ENCODE data around the gene SCRT2. TPM values are rescaled to one million over a fixed set of nuclear protein-coding genes. Genes with fewer than 3 reads are reported as not detected.

Gene SCRT2
- total RNA-seq, 1 experiment from 2014 or later = 0.20 TPM

- TF ChIP-seq TEAD1 (CRISPR knock-in tag; IDR thresholded peaks at IDR 0.05) (peak; percentile 90), GABPB1 (CRISPR knock-in tag; IDR thresholded peaks at IDR 0.05) (peak; percentile 73; the same call in 1 of the 2 replicates), PREB (CRISPR knock-in tag; IDR thresholded peaks at IDR 0.05; ENCODE audit: borderline replicate concordance) (0 out of 2 replicates have a peak, but pooled peaks have one; percentile 43), MLX (CRISPR knock-in tag; IDR thresholded peaks at IDR 0.05) (peak; percentile 29; the same call in 1 of the 2 replicates), AFF4 (CRISPR knock-in tag; IDR thresholded peaks at IDR 0.05; ENCODE audit: borderline replicate concordance) (no peak), IRF2 (CRISPR knock-in tag; IDR thresholded peaks at IDR 0.05; ENCODE audit: borderline replicate concordance, low read depth) (peak; percentile 48; the same call in 1 of the 2 replicates), CBFB (CRISPR knock-in tag; IDR thresholded peaks at IDR 0.05; ENCODE audit: low read depth) (0 out of 2 replicates have a peak, but pooled peaks have one; percentile 61), NFYB (CRISPR knock-in tag; conservative IDR thresholded peaks at IDR 0.05; ENCODE audit: low read depth) (no peak; the same call in 1 of the 2 replicates), HMGA2 (CRISPR knock-in tag; IDR thresholded peaks at IDR 0.05) (no peak), ZNF138 (CRISPR knock-in tag; conservative IDR thresholded peaks at IDR 0.05) (no peak), ATF1 (CRISPR knock-in tag; IDR thresholded peaks at IDR 0.05) (0 out of 2 replicates have a peak, but pooled peaks have one; percentile 30), USF1 (CRISPR knock-in tag; IDR thresholded peaks at IDR 0.05) (peak; percentile 28; the same call in 1 of the 2 replicates), SP1 (CRISPR knock-in tag; conservative IDR thresholded peaks at IDR 0.05) (peak; percentile 69; the same call in 1 of the 2 replicates), NR3C1 (CRISPR knock-in tag; conservative IDR thresholded peaks at IDR 0.05; ENCODE audit: low read depth) (peak; percentile 91; the same call in 1 of the 2 replicates), FOXP1 (CRISPR knock-in tag; IDR thresholded peaks at IDR 0.05; ENCODE audit: borderline replicate concordance) (peak; percentile 97), SMAD4 (CRISPR knock-in tag; IDR thresholded peaks at IDR 0.05) (0 out of 2 replicates have a peak, but pooled peaks have one; percentile 9), ETV6 (CRISPR knock-in tag; IDR thresholded peaks at IDR 0.05) (peak; percentile 91), NFE2L1 (CRISPR knock-in tag; IDR thresholded peaks at IDR 0.05) (peak; percentile 69; the same call in 1 of the 2 replicates), CREB1 (CRISPR knock-in tag; IDR thresholded peaks at IDR 0.05) (no peak), ZNF396 (CRISPR knock-in tag; IDR thresholded peaks at IDR 0.05; ENCODE audit: borderline replicate concordance) (no peak), ZNF671 (CRISPR knock-in tag; IDR thresholded peaks at IDR 0.05) (no peak)
- TF ChIP-seq, protein P1, sequence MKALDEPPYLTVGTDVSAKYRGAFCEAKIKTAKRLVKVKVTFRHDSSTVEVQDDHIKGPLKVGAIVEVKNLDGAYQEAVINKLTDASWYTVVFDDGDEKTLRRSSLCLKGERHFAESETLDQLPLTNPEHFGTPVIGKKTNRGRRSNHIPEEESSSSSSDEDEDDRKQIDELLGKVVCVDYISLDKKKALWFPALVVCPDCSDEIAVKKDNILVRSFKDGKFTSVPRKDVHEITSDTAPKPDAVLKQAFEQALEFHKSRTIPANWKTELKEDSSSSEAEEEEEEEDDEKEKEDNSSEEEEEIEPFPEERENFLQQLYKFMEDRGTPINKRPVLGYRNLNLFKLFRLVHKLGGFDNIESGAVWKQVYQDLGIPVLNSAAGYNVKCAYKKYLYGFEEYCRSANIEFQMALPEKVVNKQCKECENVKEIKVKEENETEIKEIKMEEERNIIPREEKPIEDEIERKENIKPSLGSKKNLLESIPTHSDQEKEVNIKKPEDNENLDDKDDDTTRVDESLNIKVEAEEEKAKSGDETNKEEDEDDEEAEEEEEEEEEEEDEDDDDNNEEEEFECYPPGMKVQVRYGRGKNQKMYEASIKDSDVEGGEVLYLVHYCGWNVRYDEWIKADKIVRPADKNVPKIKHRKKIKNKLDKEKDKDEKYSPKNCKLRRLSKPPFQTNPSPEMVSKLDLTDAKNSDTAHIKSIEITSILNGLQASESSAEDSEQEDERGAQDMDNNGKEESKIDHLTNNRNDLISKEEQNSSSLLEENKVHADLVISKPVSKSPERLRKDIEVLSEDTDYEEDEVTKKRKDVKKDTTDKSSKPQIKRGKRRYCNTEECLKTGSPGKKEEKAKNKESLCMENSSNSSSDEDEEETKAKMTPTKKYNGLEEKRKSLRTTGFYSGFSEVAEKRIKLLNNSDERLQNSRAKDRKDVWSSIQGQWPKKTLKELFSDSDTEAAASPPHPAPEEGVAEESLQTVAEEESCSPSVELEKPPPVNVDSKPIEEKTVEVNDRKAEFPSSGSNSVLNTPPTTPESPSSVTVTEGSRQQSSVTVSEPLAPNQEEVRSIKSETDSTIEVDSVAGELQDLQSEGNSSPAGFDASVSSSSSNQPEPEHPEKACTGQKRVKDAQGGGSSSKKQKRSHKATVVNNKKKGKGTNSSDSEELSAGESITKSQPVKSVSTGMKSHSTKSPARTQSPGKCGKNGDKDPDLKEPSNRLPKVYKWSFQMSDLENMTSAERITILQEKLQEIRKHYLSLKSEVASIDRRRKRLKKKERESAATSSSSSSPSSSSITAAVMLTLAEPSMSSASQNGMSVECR (CRISPR knock-in tag; IDR thresholded peaks at IDR 0.05; ENCODE audit: borderline replicate concordance) = peak; percentile 91
- TF ChIP-seq, protein P2, sequence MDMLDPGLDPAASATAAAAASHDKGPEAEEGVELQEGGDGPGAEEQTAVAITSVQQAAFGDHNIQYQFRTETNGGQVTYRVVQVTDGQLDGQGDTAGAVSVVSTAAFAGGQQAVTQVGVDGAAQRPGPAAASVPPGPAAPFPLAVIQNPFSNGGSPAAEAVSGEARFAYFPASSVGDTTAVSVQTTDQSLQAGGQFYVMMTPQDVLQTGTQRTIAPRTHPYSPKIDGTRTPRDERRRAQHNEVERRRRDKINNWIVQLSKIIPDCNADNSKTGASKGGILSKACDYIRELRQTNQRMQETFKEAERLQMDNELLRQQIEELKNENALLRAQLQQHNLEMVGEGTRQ (CRISPR knock-in tag; IDR thresholded peaks at IDR 0.05) = peak; percentile 57
- TF ChIP-seq, protein P3, sequence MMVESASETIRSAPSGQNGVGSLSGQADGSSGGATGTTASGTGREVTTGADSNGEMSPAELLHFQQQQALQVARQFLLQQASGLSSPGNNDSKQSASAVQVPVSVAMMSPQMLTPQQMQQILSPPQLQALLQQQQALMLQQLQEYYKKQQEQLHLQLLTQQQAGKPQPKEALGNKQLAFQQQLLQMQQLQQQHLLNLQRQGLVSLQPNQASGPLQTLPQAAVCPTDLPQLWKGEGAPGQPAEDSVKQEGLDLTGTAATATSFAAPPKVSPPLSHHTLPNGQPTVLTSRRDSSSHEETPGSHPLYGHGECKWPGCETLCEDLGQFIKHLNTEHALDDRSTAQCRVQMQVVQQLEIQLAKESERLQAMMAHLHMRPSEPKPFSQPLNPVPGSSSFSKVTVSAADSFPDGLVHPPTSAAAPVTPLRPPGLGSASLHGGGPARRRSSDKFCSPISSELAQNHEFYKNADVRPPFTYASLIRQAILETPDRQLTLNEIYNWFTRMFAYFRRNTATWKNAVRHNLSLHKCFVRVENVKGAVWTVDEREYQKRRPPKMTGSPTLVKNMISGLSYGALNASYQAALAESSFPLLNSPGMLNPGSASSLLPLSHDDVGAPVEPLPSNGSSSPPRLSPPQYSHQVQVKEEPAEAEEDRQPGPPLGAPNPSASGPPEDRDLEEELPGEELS (CRISPR knock-in tag; IDR thresholded peaks at IDR 0.05) = peak; percentile 97
Measured at GRCh38 chr20:675453-676314, at the start of gene SCRT2 (continued).
